MM.1S (cell line): Measurements from ENCODE around the gene CALCB.
A peak's percentile ranks its signal among the peaks of the same experiment; 100 is the strongest.

Source experiments
- DNase-seq: peaks from one replicate; pipeline ENCODE4 v3.0.0-alpha.2; 2015
- H2AFZ ChIP-seq: fragments of 300-600 bp; sonication (generic); 2 replicates; pipeline ENCODE4 v1.6.0; 2016; ENCODE audit warnings: antibody characterized with exemption, low read length
- H3F3A ChIP-seq: fragments of 300-600 bp; sonication (generic); 2 replicates; pipeline ENCODE4 v1.6.1; 2016; ENCODE audit warnings: mild to moderate bottlenecking, antibody characterized with exemption, low read length, moderate library complexity, mixed read lengths; ENCODE audit not compliant: insufficient read depth
- H3K27ac ChIP-seq: fragments of 300-600 bp; sonication (generic); 2 replicates; pipeline ENCODE4 v1.5.1; 2016; ENCODE audit warnings: mild to moderate bottlenecking, low read length
- H3K27me3 ChIP-seq: fragments of 300-600 bp; sonication (generic); replicated peaks from 2 replicates; pipeline ENCODE4 v1.6.0; 2016; ENCODE audit warnings: low read length; ENCODE audit not compliant: insufficient read depth
- H3K36me3 ChIP-seq: fragments of 300-600 bp; sonication (generic); replicated peaks from 2 replicates; pipeline ENCODE4 v1.6.1; 2016; ENCODE audit warnings: mild to moderate bottlenecking, low read length, mixed read lengths; ENCODE audit not compliant: insufficient read depth
- H3K4me1 ChIP-seq: fragments of 300-600 bp; sonication (generic); 2 replicates; pipeline ENCODE4 v1.6.1; 2016; ENCODE audit warnings: low read length, mixed read lengths
- H3K4me2 ChIP-seq: fragments of 300-600 bp; sonication (generic); 2 replicates; pipeline ENCODE4 v1.6.0; 2016; ENCODE audit warnings: low read depth, low read length
- H3K4me3 ChIP-seq: fragments of 300-600 bp; sonication (generic); 2 replicates; pipeline ENCODE4 v1.5.1; 2016; ENCODE audit warnings: low read length, mixed read lengths
- H3K79me2 ChIP-seq: fragments of 300-600 bp; sonication (generic); 2 replicates; pipeline ENCODE4 v1.6.1; 2016; ENCODE audit warnings: mixed run types, low read length, mixed read lengths
- H3K9ac ChIP-seq: fragments of 300-600 bp; sonication (generic); 2 replicates; pipeline ENCODE4 v1.6.1; 2016; ENCODE audit warnings: low read length, mixed read lengths
- H3K9me2 ChIP-seq: fragments of 300-600 bp; sonication (generic); replicated peaks from 2 replicates; pipeline ENCODE4 v1.6.1; 2016; ENCODE audit warnings: mild to moderate bottlenecking, low read length, mixed read lengths; ENCODE audit not compliant: insufficient read depth
- H3K9me3 ChIP-seq: fragments of 300-600 bp; sonication (generic); replicated peaks from 2 replicates; pipeline ENCODE4 v1.6.1; 2016; ENCODE audit warnings: mild to moderate bottlenecking, low read length, mixed read lengths; ENCODE audit not compliant: insufficient read depth
- H4K20me1 ChIP-seq: fragments of 300-600 bp; sonication (generic); 2 replicates; pipeline ENCODE4 v1.6.1; 2016; ENCODE audit warnings: mild to moderate bottlenecking, low read length, moderate library complexity, mixed read lengths; ENCODE audit not compliant: insufficient read depth
- CTCF ChIP-seq: fragments of 300-600 bp; sonication (generic); IDR thresholded peaks from 2 replicates; pipeline ENCODE4 v1.5.1; 2016; ENCODE audit warnings: antibody characterized with exemption, low read length, mixed read lengths
- EZH2 ChIP-seq: fragments of 300-600 bp; sonication (generic); optimal IDR thresholded peaks from 2 replicates; pipeline ENCODE3; 2017; ENCODE audit warnings: low read depth, mild to moderate bottlenecking, antibody characterized with exemption, low read length, mixed read lengths
- EZH2phosphoT487 ChIP-seq: fragments of 300-600 bp; sonication (generic); IDR thresholded peaks from 2 replicates; pipeline ENCODE4 v1.6.1; 2018; ENCODE audit warnings: antibody characterized with exemption, low read length

The CALCB gene

GRCh38 chr11:15111215-15111614 is 37.8 kb downstream of the CALCB start:
- Histone ChIP-seq H2AFZ (no peak overlapping the region), H3K4me2 (no peak overlapping the region), H3K27ac (no peak overlapping the region), H3K9me3 (no peaks in the 10 kb centered on the region), H4K20me1 (no peaks in the 10 kb centered on the region), H3F3A (peaks cover 4% of the 10 kb centered on the region; the same call in 1 of the 2 replicates), H3K9me2 (no peaks in the 10 kb centered on the region), H3K27me3 (no peaks in the 10 kb centered on the region), H3K4me1 (peaks cover 21% of the 10 kb centered on the region), H3K36me3 (no peaks in the 10 kb centered on the region), H3K79me2 (no peaks in the 10 kb centered on the region), H3K4me3 (no peak overlapping the region), H3K9ac (no peak overlapping the region)
- TF ChIP-seq EZH2 (no peak), CTCF (no peak), EZH2phosphoT487 (no peak)
- no peak for DNase-seq

DNA sequence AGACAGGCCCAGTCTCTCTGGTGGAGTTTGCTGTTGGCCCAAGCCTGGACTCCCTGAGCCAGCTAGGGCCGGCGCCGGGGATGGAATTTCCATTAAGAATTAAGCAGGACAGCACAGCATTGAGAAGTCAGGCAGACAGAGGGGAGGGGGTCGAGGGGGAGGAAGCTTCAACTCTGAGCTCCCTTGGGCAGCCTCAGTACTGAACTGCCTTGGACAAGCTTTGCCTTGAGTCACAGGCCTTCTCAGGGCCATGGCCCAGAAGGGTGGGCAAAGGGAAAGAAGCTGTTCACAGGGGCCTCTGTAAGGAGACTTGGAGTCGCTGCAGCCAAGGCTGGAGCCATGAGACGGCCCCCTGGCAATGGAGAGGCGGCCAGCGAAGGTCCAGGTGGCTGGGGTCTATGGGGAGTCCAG is 38.7 kb downstream of the CALCB start:
- H3F3A ChIP-seq = peaks cover 4% of the 10 kb centered on the region; the same call in 1 of the 2 replicates
- DNase-seq = no peak
- H4K20me1 ChIP-seq = no peaks in the 10 kb centered on the region
- no peaks in the 10 kb centered on the region for H3K36me3 ChIP-seq
- no peak overlapping the region for H3K4me3 ChIP-seq
- H3K27me3 ChIP-seq = no peaks in the 10 kb centered on the region
- peaks cover 21% of the 10 kb centered on the region for H3K4me1 ChIP-seq
- H2AFZ ChIP-seq = no peak overlapping the region
- H3K27ac ChIP-seq = no peak overlapping the region
- H3K79me2 ChIP-seq = no peaks in the 10 kb centered on the region
- no peaks in the 10 kb centered on the region for H3K9me3 ChIP-seq
- no peaks in the 10 kb centered on the region for H3K9me2 ChIP-seq
- TF ChIP-seq CTCF (no peak), EZH2 (no peak), EZH2phosphoT487 (no peak)
- no peak overlapping the region for H3K9ac ChIP-seq
- no peak overlapping the region for H3K4me2 ChIP-seq

GRCh38 chr11:15113381-15113780 is 40.0 kb downstream of the CALCB start:
- H3K9me2 ChIP-seq = no peaks in the 10 kb centered on the region
- H3K27me3 ChIP-seq = no peaks in the 10 kb centered on the region
- no peaks in the 10 kb centered on the region for H3K9me3 ChIP-seq
- H4K20me1 ChIP-seq = no peaks in the 10 kb centered on the region
- no peaks in the 10 kb centered on the region for H3K79me2 ChIP-seq
- H3F3A ChIP-seq = peaks cover 4% of the 10 kb centered on the region; the same call in 1 of the 2 replicates
- TF ChIP-seq CTCF (no peak), EZH2phosphoT487 (no peak), EZH2 (no peak)
- peak overlapping the region; percentile 54 for H3K4me2 ChIP-seq
- peak; percentile 82 for DNase-seq
- peak overlapping the region; percentile 71 for H3K27ac ChIP-seq
- no peaks in the 10 kb centered on the region for H3K36me3 ChIP-seq
- no peak overlapping the region for H3K4me3 ChIP-seq
- peaks cover 11% of the 10 kb centered on the region for H3K4me1 ChIP-seq
- peak overlapping the region; percentile 64 for H2AFZ ChIP-seq
- peak overlapping the region; percentile 29; the same call in 1 of the 2 replicates for H3K9ac ChIP-seq
